ENCODE measurements around the gene DNAJB7.
"Not testable (repeated sequence)": the region's sequence is repeated elsewhere in the genome, so short reads cannot be mapped to it uniquely, and the experiment has no call there.

DNA sequence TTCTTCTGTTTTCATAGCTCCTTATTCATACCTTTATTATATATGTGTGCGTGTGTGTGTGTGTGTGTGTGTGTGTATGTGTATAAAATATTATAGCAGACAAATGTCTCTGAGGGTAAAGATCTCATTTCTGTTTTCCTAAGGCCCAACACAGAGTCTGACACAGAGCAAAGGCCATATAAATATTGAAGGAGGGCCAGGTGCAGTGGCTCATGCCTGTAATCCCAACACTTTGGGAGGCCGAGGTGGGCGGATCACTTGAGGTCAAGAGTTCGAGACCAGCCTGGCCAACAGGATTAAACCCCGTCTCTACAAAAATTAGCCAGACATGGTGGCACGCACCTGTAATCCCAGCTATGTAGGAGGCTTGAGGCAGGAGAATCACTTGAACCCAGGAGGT, 6.5 kb upstream of the DNAJB7 start:
- TF ChIP-seq, protein P1, sequence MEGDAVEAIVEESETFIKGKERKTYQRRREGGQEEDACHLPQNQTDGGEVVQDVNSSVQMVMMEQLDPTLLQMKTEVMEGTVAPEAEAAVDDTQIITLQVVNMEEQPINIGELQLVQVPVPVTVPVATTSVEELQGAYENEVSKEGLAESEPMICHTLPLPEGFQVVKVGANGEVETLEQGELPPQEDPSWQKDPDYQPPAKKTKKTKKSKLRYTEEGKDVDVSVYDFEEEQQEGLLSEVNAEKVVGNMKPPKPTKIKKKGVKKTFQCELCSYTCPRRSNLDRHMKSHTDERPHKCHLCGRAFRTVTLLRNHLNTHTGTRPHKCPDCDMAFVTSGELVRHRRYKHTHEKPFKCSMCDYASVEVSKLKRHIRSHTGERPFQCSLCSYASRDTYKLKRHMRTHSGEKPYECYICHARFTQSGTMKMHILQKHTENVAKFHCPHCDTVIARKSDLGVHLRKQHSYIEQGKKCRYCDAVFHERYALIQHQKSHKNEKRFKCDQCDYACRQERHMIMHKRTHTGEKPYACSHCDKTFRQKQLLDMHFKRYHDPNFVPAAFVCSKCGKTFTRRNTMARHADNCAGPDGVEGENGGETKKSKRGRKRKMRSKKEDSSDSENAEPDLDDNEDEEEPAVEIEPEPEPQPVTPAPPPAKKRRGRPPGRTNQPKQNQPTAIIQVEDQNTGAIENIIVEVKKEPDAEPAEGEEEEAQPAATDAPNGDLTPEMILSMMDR (IDR thresholded peaks at IDR 0.05 in 4 of 5, conservative IDR thresholded peaks at IDR 0.05 in 1 of 5), result not testable (repeated sequence)
- not testable (repeated sequence) for TF ChIP-seq POLR2A (IDR thresholded peaks at IDR 0.05)
